Right renal pelvis (tissue), 4 donors: ENCODE results near the gene SPAG6. TPM values are rescaled to one million over a fixed set of nuclear protein-coding genes. Genes with fewer than 3 reads are reported as not detected.
"Not testable (repeated sequence)": the region's sequence is repeated elsewhere in the genome, so short reads cannot be mapped to it uniquely, and the experiment has no call there.

Experiments
- DNase-seq, 4 donors: peaks; one replicate each; pipeline ENCODE4 v3.0.0-alpha.2; 2013; ENCODE audit warnings: low read depth in 4 of 4, low spot score in 3 of 4, missing footprints in 1 of 4
- polyA plus RNA-seq, 4 donors: library from polyadenylated mRNA; unstranded; fragments of 120-200 nt; gene quantifications; one replicate each; pipeline ENCODE4 v1.2.1, GENCODE V29; 2013; ENCODE audit not compliant: insufficient read length in 4 of 4

SPAG6 gene
- polyA plus RNA-seq, 4 donors = 0.79 to 1.2 (median 0.89) TPM

DNA sequence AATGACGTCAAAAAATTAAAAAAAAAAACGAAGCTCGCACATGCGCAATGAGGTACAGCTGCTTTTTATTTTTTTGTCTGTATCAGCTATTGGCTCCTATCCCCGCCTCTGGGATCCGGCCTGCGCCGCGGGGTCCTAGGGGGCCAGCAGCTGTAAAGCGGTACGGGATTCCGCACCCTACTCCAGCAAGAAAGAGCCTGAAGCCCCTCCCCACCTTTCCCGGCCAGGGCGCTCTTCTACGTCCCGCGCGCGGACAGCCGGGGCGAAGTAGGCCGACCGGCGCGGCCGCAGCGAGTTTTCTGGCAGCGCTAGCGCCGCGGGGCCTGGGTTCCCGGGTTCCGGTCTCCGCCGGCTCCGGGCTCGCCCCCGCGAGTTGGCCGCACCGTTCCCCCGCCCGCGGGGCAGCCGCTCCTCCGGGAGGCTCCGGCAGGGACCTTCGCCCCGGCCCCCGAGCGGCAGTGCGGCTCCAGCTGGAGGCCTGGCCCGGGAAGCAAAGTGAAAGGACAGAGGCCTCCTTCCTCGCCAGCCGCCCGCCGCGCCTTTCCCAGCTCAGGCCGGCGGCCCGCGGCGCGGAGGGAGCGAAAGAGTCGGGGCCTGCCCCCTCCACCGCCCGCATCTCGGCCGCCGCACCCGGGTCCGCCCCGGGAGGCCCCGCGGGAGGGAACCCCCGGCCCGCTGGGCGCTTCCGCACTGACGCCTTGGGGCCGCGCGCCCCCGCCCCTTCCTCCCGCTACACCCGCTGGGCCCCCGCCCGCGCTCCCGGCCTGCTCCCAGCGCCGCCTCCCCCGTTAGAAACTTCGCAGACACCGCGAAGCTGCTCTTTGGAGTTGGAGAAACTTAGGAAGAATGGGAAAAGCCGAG lies 4.7 kb upstream of the SPAG6 start:
- no peak for DNase-seq

DNA sequence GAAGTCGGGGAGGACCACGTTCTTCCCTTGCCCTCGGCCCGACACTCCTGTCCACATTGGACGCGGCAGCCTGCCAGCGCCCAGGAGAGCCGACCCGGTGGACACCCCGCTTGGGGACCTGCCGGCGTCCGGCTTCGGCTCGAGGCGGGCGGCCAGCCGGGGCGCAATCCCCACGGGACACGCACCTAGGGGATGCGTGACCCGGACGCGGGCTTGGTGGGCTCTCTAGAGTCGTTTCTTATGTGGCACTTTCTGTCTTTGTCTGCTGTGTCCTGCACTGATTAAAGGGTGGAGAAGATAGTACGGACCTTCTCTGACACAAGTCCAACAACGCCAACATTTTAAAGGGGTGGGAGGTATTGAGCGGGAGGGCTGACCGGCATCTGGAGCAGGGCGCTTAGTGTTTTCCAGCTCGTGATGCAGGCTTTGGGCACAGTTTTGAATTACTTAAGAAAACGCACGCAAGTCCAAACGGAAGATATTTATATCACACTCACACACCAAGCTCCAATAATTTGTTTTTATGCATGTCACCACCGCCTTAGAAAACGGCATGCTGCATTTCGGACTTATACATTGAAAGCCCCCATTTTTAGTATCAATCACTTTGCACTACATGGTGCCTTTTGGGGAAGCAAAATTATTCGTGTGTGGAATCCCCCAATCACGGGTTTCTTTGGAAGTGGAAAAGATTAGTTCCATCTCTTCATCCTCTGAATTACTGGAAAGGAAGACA lies 3.9 kb upstream of the SPAG6 start:
- no peak for DNase-seq

DNA sequence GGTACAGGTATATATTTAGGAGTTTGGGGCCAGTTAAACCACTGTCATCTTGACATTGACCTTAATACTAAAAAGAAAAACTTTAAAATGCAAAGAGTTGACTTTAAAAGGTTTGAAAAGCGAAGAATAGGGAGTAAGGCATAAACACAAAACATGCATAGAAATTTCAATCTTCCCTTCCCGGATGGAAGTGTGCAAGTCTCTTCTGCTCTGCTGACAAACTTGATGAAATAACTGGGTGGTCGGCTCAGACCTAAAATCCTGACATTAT lies 3.4 kb upstream of the SPAG6 start:
- DNase-seq = no peak

DNA sequence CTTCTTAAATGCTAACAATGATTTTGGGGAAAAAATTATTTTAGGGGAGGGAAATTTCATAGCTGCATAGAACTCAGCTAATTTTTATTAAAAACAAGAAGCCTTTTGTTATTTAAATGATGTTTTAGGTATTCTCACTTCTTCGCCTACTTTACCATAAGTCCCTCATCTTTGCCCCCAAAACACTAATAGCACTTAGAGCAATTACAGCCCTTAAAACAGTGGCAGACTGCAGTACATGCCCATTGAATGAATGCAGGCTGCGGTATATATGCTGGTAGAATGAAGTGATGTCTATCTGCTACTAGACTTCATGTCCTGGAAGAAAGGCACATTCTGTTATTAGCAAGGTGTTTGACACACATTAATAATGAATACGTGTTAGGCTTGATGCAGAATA lies 2.9 kb upstream of the SPAG6 start:
- DNase-seq = no peak

DNA sequence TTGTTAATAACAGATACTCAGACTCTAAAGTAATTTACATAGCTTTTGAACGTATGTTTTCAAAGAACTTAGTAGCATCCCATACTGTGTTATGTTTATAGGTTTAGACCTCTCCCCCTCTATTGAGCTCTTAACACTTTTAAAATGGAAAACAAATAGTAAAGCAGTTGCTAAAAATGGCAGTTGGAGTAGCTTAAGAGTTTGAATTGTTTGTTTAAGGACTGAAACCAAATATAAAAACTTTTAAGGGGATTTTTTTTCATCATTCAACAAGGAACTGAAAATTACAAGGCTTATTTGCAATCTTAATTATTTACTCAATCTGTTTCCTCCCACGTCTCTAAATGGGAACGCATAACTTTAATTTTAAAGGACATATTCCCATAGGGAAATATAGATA lies 1.6 kb upstream of the SPAG6 start:
- DNase-seq = no peak

DNA sequence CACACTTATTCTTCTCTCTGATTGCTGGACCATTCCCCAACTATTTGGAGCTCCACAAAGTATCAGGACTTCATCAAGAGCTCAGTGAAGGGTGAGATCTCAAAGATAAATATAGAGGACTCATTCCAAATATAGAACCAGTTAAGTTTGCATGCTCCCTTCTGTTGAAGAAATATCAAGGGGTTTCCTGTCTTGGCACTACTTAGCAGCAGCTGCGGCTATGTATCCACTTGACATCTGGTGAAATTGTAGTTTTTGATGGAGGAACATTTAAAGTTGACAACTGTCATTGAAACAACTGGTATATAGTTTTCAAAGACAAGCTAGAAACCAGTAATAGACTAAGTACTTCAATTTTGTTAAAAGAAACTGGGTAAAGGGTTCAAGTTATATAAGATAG lies 1.0 kb upstream of the SPAG6 start:
- no peak for DNase-seq

DNA sequence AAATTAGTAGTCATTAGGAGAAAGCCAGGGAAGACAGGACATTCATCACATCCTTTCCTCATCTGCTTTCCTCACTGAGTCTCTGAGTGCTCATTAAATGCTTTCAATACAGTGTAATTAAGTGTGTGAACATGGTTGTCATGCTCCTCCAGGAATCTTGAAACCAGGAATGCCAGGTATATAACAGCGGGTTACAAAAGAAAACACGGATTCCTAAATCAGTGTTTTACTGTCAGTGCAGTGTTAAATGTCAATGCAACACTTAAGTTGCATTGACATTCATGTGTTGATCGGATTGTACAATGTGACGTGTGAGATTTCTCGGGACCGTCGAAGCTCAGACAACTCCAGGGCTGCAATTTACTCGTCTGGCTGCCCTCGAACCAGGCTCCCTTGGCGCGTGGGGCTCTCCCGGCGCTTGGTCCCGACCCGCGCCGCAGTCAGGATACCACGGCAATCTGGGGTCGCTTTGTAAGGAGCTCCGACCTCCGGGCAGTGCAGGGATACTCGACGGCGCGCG lies 455 bp upstream of the SPAG6 start:
- DNase-seq = no peak

DNA sequence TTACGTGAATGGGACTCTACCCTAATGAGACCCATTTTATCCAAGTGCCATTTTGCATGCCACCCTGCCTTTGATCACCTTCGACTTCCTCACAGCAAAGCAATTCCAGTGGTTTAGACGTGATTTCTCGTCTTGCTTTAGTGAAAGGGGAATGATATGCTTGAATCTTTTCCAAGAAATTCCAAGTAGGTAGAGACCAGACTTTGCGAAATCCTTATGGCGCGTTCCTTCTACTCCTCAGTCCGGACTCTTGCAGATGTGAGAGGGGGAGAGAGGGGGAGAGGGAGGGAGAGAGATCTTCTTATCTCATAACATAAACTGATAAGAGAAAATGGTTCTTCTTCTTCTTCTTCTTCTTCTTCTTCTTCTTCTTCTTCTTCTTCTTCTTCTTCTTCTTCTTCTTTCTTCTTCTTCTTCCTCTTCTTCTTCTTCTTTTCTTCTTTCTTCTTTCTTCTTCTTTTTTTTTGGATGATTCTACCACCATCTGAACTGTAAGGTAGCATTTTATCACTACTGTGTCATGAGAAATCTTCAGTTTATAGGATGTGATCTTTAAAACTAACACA lies 883 bp downstream of the SPAG6 start:
- no peak for DNase-seq

DNA sequence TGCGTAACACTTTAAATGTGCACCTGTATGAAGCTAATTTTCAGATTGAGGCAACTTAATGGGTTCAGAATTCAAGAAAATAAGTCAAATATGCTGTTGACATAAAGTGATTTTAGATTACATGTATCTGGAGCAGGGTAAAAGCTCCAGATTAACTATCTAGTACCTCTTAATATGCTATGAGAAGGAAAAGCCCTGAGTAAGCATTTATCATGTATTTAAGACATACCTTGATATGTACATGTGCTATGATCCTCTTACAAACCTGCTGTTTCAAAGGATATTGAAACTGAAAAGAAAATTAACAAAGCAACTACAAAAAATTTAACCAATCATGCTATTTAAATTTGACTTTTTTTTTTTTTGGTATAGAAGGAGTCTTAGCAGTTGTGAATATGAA lies 4.5 kb downstream of the SPAG6 start:
- no peak for DNase-seq

DNA sequence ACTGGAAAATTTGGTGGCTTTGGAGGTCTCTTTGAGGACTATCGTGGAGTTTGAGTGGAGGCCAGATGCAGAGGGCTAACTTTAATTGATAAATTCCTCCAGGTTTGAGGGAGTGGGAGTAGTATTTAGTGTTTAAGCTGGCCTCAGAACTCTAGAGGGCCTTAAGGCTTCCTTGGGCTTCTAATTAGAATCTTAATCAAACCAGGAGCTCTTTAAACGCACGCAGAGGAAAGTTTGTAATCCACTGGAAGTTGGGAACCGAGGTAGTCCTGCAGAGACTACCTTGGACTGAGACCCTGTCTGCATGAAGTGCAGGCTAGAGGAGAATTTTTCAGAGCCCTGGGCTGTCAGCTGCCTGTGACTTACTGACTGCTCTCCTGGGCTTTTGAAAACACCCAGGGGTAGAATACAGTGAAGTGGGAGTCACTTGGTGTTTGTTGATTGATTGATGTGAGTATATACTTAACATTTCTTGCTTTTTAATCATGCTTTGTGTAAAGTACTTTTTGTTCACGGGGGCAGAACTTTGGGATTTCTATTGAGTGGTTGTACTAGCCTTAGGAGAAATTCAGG lies 5.9 kb downstream of the SPAG6 start:
- DNase-seq = no peak

DNA sequence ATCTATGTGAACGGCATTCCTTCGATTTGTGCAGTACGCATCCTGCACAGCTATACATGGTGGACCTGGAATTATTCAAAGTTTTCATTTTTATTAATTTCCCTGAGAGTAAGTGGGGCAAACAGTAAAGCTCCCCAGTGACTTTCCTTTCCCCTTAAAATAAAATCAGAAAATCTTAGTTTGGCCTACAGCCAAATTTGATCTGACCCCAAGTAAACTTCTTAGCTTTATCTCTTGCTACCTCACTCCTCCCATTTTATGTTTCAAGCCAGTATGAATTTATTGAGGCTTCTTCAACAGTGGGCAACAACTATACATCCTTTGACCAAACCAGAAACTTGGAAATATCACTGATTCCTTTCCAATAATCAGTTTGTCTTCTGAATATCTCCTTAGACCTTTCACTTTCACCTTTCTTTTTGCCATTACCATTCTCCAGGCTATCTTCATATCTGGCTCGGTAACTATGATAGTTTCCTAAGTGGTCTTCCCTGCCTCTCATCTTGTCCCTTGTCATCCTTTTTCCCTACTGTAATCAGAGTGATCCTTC lies 11.1 kb downstream of the SPAG6 start:
- DNase-seq = no peak

DNA sequence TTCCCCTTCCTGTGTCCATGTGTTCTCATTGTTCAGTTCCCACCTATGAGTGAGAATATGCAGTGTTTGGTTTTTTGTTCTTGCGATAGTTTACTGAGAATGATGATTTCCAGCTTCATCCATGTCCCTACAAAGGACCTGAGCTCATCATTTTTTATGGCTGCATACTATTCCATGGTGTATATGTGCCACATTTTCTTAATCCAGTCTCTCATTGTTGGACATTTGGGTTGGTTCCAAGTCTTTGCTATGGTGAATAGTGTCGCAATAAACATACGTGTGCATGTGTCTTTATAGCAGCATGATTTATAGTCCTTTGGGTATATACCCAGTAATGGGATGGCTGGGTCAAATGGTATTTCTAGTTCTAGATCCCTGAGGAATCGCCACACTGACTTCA lies 12.5 kb downstream of the SPAG6 start:
- not testable (repeated sequence) for DNase-seq

DNA sequence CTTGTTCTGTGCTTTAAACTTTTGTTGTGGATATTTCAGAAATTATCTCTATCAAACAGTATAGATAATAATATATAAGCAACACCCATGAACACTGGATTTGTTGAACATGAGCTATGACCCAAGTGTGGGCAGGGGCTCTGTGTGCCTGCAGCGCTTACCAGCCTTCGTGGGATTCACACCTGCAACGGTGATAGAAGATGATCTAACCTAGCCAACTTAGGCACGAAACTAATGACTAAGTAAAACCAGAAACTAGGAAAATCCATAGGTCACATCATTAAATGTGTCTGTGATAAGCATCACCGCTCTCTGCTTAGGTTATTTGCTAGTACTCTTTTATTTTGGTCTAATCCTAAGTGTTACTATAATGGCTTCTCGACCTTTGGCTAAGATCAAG lies 18.0 kb downstream of the SPAG6 start:
- DNase-seq = no peak

DNA sequence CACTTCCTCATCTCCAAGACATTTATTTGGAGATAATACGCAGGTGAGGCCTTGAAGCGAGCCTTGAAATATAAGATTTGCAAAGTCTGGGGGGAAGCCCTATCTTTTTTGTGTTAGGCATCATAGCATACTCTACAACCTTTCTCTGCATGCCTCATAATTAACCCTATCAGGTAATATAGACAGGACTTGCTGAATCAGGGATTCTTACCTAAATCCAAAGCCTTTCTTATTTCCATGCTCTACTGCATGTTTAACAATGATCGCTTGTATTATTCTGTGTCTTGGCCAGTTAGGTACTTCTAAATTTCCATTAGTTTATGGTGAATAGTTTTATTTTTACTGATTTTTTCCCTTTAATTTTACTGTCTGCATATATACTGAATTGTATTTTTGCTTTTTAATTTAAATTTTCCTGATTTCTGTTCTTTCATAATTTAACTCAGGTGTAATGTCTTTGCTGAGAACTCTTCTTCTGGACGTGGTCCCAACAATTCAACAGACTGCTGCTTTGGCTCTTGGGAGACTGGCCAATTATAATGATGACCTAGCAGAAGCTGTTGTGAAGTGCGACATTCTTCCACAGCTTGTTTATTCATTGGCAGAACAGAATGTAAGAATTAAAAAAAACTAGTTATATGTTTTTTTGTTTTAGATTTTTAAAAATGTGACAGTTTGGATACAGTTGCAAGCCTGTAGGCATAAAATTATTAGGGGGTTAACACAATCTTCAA lies 19.3 kb downstream of the SPAG6 start:
- no peak for DNase-seq

DNA sequence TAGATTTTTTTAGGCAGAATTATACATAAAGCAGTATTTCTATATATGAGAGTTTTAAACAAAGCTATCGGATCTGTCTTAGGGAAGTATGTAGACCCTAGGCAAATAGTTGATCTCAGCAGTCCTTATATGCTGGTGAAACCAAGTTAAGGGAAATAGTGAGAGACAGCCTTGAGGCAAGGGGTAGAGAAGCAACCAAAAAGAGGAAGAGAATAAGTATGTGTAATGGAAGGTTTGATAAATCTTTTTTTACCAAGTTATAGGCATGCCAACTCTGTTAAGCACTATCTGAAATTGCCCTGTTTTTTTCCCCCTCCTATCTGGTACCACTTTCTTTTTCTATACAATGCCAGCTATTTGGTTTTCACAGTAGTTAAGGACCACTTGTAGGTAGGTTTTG lies 19.9 kb downstream of the SPAG6 start:
- DNase-seq = no peak

DNA sequence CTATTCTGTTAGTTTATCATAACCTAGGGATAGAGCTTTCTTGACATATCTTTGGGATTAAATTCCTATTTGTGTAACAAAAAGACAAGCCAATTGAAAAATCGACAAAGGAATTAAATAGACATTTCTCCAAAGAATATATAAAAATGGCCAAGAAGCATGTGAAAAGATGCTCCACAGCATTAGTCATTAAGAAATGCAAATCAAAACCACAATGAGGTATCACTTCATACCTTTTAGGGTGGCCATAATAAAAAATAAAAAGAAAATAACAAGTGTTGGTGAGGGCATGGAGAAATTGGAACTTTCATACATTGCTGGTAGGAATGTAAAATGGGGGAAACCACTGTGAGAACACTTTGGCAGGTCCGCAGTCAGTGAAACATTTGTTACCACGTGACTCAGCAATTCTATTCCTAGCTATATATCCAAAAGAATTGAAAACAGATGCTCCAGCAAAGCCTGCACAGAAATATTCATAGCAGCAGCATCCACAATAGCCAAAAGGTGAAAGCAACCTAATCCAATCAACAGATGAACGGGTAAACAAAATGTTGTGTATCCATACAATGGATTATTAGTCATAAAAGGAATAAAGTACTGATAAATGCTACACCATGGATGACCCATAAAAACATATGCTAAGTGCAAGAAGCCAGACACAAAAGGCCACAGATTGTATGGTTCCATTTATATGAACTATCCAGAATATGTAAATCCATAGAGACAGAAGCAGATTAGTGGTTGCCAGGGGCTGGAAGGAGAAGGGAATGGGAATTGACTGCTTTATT lies 20.5 kb downstream of the SPAG6 start:
- DNase-seq = no peak

DNA sequence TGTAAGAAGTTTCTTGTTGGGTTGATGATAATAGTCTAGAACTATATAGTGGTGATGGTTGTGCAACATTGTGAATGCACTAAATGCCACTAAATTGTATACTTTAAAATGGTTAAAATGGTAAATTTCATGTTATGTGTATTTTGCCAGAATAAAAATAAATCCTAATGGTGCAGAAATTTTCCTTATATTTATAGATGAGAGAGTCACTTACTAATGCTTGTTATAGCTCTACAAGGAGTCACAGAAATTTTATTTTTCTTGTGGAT lies 21.1 kb downstream of the SPAG6 start:
- no peak for DNase-seq

DNA sequence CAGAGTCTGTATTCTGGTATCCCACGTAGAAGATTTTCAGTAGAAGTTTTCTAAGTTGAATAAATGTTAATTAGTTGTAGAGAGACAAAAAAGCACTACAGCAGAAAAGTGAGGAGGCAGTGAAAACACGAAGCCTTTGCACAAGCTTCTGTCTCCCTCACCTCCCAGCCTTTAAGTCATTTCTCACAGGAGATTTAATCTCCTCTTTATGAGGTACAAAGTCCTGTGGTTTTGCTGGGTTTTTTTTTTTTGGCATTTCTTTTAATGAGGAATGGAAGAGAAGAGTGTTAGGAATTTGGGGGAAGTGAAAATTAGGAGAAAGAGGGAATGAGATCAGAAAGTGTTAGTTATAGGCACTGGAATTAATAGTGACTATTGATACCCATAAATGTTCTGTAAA lies 21.5 kb downstream of the SPAG6 start:
- DNase-seq = no peak

DNA sequence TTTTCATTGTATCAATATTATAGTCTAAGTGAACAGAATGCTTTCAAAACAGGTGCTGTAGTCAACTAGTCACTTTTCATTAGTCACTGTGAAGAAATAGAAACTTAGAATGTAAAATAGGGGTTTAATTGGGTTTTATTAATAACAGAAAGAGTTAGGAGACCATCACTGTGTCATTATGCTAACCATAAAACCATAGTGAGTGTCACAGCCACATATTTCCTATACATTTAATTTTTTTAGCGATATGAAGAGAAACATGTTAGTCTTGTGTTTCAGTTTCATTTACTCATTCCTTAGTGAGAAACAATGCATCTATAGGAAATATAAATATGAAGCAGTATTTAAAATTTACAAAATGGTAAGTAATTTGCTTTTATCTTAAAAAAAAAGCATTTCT lies 22.2 kb downstream of the SPAG6 start:
- no peak for DNase-seq

DNA sequence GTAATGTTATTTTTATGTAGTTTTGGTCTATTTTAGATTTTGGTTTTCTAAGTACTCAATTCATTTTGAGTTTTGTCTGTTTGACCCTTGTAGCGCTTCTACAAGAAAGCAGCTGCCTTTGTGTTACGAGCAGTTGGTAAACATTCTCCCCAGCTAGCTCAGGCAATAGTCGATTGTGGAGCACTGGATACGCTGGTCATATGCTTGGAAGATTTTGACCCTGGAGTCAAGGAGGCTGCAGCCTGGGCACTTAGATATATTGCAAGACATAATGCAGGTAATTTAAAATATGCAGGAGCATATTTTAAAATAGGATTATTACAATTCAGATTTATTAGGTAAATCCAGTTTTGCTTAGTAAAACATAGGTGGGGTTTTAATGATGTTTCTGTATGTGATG lies 23.1 kb downstream of the SPAG6 start:
- no peak for DNase-seq
